K562 (cell line): ENCODE data around the gene GLB1L2. TPM values are rescaled to one million over a fixed set of nuclear protein-coding genes. Genes with fewer than 3 reads are reported as not detected.
A peak's percentile ranks its signal among the peaks of the same experiment; 100 is the strongest.

Source experiments
- ATAC-seq: fragments of 200-7000 bp; cut with Tn5 transposase; 3 replicates; pipeline ENCODE4 v1.9.1; 2020; ENCODE audit warnings: moderate library complexity
- BruUV-seq: library from RNA; stranded (reverse); fragments of 400-500 nt; replicated peaks from 2 replicates; lab custom pipeline; 2021; lab: Mats Ljungman, UMichigan
- CTCF ChIA-PET: fragments of 300-600 bp; formaldehyde crosslinking; extraction: SDS; loops from one replicate; lab custom pipeline; 2021; ENCODE audit warnings: low intra/inter-chr PET ratio; lab: Yijun Ruan, JAX
- POLR2A ChIA-PET: fragments of 300-600, 350-650 bp; sonication (Branson Sonifier 250); formaldehyde crosslinking; extraction: SDS; loops from one replicate; lab custom pipeline; 2021; ENCODE audit warnings: antibody characterized with exemption, inconsistent platforms; lab: Yijun Ruan, JAX
- DNase-seq, 4 experiments: peaks; one replicate each; pipeline versions ENCODE4 v3.0.0 to v3.0.0-alpha.2; 2011 to 2018; ENCODE audit warnings: low spot score in 3 of 4, mixed read lengths in 3 of 4; ENCODE audit errors: extremely low read depth in 1 of 4
- FAIRE-seq: peaks from 2 replicates; lab custom pipeline; 2011; peaks lifted over from hg19 to GRCh38; lab: Jason Lieb, UNC
- H2AFZ ChIP-seq: 2 replicates; pipeline ENCODE4 v1.6.0; 2011; ENCODE audit warnings: low read depth, low read length, control low read depth, inconsistent platforms
- H3K27ac ChIP-seq: fragments of 200-600 bp; 3 replicates; pipeline ENCODE4 v1.8.0; 2011; ENCODE audit warnings: low read depth, mild to moderate bottlenecking, control low read depth, inconsistent platforms, low read length, moderate library complexity, mixed read lengths; ENCODE audit errors: extremely low read depth
- H3K27me3 ChIP-seq, 2 experiments: fragments of 300-600 bp in 1 of 2; 2 replicates in 1 of 2; 3 replicates in 1 of 2; pipeline versions ENCODE4 v1.6.0 to v1.8.0; 2011; ENCODE audit warnings: inconsistent platforms in 2 of 2, low read length in 2 of 2, mild to moderate bottlenecking in 1 of 2, mixed read lengths in 1 of 2, moderate library complexity in 1 of 2; ENCODE audit not compliant: control insufficient read depth in 2 of 2, insufficient read depth in 2 of 2
- H3K36me3 ChIP-seq: fragments of 300-600 bp; 3 replicates; pipeline ENCODE4 v1.8.0; 2011; ENCODE audit warnings: mild to moderate bottlenecking, low read length, inconsistent platforms; ENCODE audit not compliant: control insufficient read depth, insufficient read depth
- H3K4me1 ChIP-seq, 2 experiments: fragments of 200-600 bp in 1 of 2; replicated peaks in 1 of 2; 2 replicates in 1 of 2; 3 replicates in 1 of 2; pipeline versions ENCODE4 v1.5.1 to v1.8.0; 2011; ENCODE audit warnings: inconsistent platforms in 2 of 2, low read length in 2 of 2, mild to moderate bottlenecking in 1 of 2, mixed read lengths in 1 of 2, moderate library complexity in 1 of 2; ENCODE audit not compliant: control insufficient read depth in 2 of 2, insufficient read depth in 2 of 2
- H3K4me2 ChIP-seq: 2 replicates; pipeline ENCODE4 v1.6.1; 2011; ENCODE audit warnings: low read length, control low read depth, inconsistent platforms, mixed read lengths; ENCODE audit not compliant: insufficient read depth
- H3K4me3 ChIP-seq: fragments of 200-600 bp; sonication (generic), shearing (Covaris generic); 2 replicates; pipeline ENCODE4 v1.5.1; 2016; ENCODE audit warnings: control low read depth, inconsistent platforms
- H3K79me2 ChIP-seq: fragments of 200-600 bp; 3 replicates; pipeline ENCODE4 v1.8.0; 2011; ENCODE audit warnings: low read length, inconsistent platforms; ENCODE audit not compliant: control insufficient read depth, insufficient read depth
- H3K9ac ChIP-seq, 2 experiments: 2 replicates each; pipeline versions ENCODE4 v1.6.0 to v1.6.1; 2011; ENCODE audit warnings: low read depth in 2 of 2, low read length in 2 of 2, control low read depth in 1 of 2, inconsistent platforms in 1 of 2, mild to moderate bottlenecking in 1 of 2, mixed read lengths in 1 of 2; ENCODE audit not compliant: insufficient read depth in 1 of 2
- H3K9me1 ChIP-seq: one replicate; pipeline ENCODE4 v1.6.0; 2011; ENCODE audit warnings: inconsistent platforms, mild to moderate bottlenecking, low read length, moderate library complexity; ENCODE audit not compliant: control insufficient read depth, insufficient read depth
- H3K9me3 ChIP-seq: replicated peaks from 2 replicates; pipeline ENCODE4 v1.5.1; 2011; ENCODE audit warnings: low read depth, low read length, inconsistent platforms; ENCODE audit not compliant: control insufficient read depth, insufficient read depth
- H4K20me1 ChIP-seq: replicated peaks from 2 replicates; pipeline ENCODE4 v1.6.1; 2011; ENCODE audit warnings: low read length, inconsistent platforms, mixed read lengths; ENCODE audit not compliant: control insufficient read depth, insufficient read depth
- CCNT2 ChIP-seq: IDR thresholded peaks from 2 replicates; pipeline ENCODE4 v1.6.1; 2011; ENCODE audit warnings: borderline replicate concordance, low read depth, mild to moderate bottlenecking, moderate library complexity, mixed read lengths, low read length; ENCODE audit not compliant: insufficient read length; ENCODE audit errors: extremely low read depth
- E2F5 ChIP-seq: sonication (generic); formaldehyde crosslinking; IDR thresholded peaks from 2 replicates; pipeline ENCODE4 v1.8.0; 2022; ENCODE audit warnings: mild to moderate bottlenecking, missing genetic modification reagents
- ERF ChIP-seq: fragments of 450-650 bp; formaldehyde crosslinking; IDR thresholded peaks from 2 replicates; pipeline ENCODE4 v1.4.0; 2020; ENCODE audit warnings: mild to moderate bottlenecking, mixed read lengths
- HEY1 ChIP-seq: fragments of 250-450 bp; sonication (Bioruptor Pico); IDR thresholded peaks from 2 replicates; pipeline ENCODE4 v1.5.0; 2020; ENCODE audit warnings: mild to moderate bottlenecking, moderate library complexity, borderline replicate concordance
- KDM5B ChIP-seq: fragments of 200-600 bp; sonication (generic); IDR thresholded peaks from 2 replicates; pipeline ENCODE4 v1.6.1; 2012; ENCODE audit warnings: low read depth, mild to moderate bottlenecking, moderate library complexity, low read length, control low read depth, inconsistent platforms; ENCODE audit not compliant: insufficient replicate concordance
- KLF6 ChIP-seq: fragments of 250-450 bp; sonication (Bioruptor Pico); IDR thresholded peaks from 2 replicates; pipeline ENCODE4 v1.4.0; 2020; ENCODE audit warnings: mild to moderate bottlenecking, moderate library complexity, borderline replicate concordance
- MEF2D ChIP-seq: conservative IDR thresholded peaks from 2 replicates; pipeline ENCODE4 v1.6.1; 2016; ENCODE audit warnings: low read depth, missing genetic modification characterization, missing compliant biosample characterization
- NCOA2 ChIP-seq, 2 experiments: fragments of 450-650 bp; IDR thresholded peaks; 2 replicates each; pipeline ENCODE4 v1.6.1; 2018; ENCODE audit warnings: mild to moderate bottlenecking in 2 of 2, moderate library complexity in 1 of 2; ENCODE audit not compliant: partially characterized antibody in 2 of 2
- PCBP1 ChIP-seq: fragments of 200-400 bp; formaldehyde crosslinking; IDR thresholded peaks from 2 replicates; pipeline ENCODE4 v1.6.1; 2018; ENCODE audit warnings: mild to moderate bottlenecking, low read depth, low read length; ENCODE audit not compliant: poor library complexity, severe bottlenecking
- RB1 ChIP-seq: fragments of 450-650 bp; IDR thresholded peaks from 2 replicates; pipeline ENCODE4 v1.6.1; 2017; ENCODE audit warnings: low read depth, mild to moderate bottlenecking
- ZFPM2 ChIP-seq: fragments of 250-450 bp; sonication (Bioruptor Pico); IDR thresholded peaks from 2 replicates; pipeline ENCODE4 v1.5.1; 2022; ENCODE audit warnings: mild to moderate bottlenecking
- ZNF175 ChIP-seq: fragments of 200-800 bp; sonication (Bioruptor generic); IDR thresholded peaks from 2 replicates; pipeline ENCODE4 v1.6.1; 2016; ENCODE audit warnings: low read depth, mild to moderate bottlenecking, missing genetic modification characterization, missing compliant biosample characterization
- ZNF280A ChIP-seq: fragments of 450-650 bp; IDR thresholded peaks from 2 replicates; pipeline ENCODE4 v1.6.1; 2018; ENCODE audit warnings: mild to moderate bottlenecking, low read depth; ENCODE audit not compliant: partially characterized antibody
- ZNF3 ChIP-seq: fragments of 250-450 bp; sonication (Bioruptor Pico); IDR thresholded peaks from 2 replicates; pipeline ENCODE4 v1.5.0; 2021; ENCODE audit warnings: mild to moderate bottlenecking, moderate library complexity
- ZNF511 ChIP-seq: sonication (generic); formaldehyde crosslinking; IDR thresholded peaks from 2 replicates; pipeline ENCODE4 v1.8.0; 2022; ENCODE audit warnings: mild to moderate bottlenecking, missing genetic modification reagents
- ZSCAN32 ChIP-seq: fragments of 450-650 bp; formaldehyde crosslinking; IDR thresholded peaks from 2 replicates; pipeline ENCODE4 v1.4.0; 2020; ENCODE audit warnings: mild to moderate bottlenecking, moderate library complexity
- WGBS: fragments of 100-300 bp; shearing (Covaris generic); methylation state at CpG from one replicate; pipeline ENCODE4 v1.1.6; 2016; ENCODE audit warnings: low coverage, mixed read lengths; ENCODE audit not compliant: insufficient coverage; ENCODE audit errors: missing lambda C conversion rate; 5-methylcytosine and 5-hydroxymethylcytosine counted together
- in situ Hi-C: fragments of 300-500 bp; cut with MboI; formaldehyde crosslinking; loops from 4 replicates; pipeline ENCODE4 v1.15.0; 2018; ENCODE audit warnings: inconsistent platforms, mixed read lengths
- intact Hi-C: fragments of 100-400 bp; cut with micrococcal nuclease; formaldehyde crosslinking; loops from 2 replicates; pipeline ENCODE4 v1.14.2; 2022
- polyA plus RNA-seq, 8 experiments: library from polyadenylated mRNA; depleted of rRNA in 4 of 8; stranded (reverse) in 5 of 8; unstranded in 3 of 8; fragments of >200 nt; fragmentation: Nextera tagmentation in 2 of 8; fragmentation: Illumina TruSeq in 1 of 8; extraction: Ambion mirVana in 2 of 8; extraction: Trizol in 1 of 8; gene quantifications; 2 replicates each; pipeline versions ENCODE4 v1.2.1 to v1.2.3, GENCODE V29; 2011 to 2014; ENCODE audit warnings: inconsistent platforms in 1 of 8, missing spikeins in 1 of 8
- total RNA-seq, 7 experiments: library from RNA; depleted of rRNA in 6 of 7; stranded (reverse); fragments of >200 nt in 6 of 7; fragmentation: Illumina TruSeq in 2 of 7; extraction: Trizol in 2 of 7; gene quantifications; 2 replicates each; pipeline versions ENCODE4 v1.2.1 to v1.2.3, GENCODE V29; 2011 to 2021; ENCODE audit warnings: low replicate concordance in 1 of 7

GLB1L2 gene
- total and polyA plus RNA-seq, 9 of the 15 experiments (the other 6 are each of a cell fraction or from before 2014, with no cell fraction given): 0.84 to 21.4 (median 13.8) TPM

DNA sequence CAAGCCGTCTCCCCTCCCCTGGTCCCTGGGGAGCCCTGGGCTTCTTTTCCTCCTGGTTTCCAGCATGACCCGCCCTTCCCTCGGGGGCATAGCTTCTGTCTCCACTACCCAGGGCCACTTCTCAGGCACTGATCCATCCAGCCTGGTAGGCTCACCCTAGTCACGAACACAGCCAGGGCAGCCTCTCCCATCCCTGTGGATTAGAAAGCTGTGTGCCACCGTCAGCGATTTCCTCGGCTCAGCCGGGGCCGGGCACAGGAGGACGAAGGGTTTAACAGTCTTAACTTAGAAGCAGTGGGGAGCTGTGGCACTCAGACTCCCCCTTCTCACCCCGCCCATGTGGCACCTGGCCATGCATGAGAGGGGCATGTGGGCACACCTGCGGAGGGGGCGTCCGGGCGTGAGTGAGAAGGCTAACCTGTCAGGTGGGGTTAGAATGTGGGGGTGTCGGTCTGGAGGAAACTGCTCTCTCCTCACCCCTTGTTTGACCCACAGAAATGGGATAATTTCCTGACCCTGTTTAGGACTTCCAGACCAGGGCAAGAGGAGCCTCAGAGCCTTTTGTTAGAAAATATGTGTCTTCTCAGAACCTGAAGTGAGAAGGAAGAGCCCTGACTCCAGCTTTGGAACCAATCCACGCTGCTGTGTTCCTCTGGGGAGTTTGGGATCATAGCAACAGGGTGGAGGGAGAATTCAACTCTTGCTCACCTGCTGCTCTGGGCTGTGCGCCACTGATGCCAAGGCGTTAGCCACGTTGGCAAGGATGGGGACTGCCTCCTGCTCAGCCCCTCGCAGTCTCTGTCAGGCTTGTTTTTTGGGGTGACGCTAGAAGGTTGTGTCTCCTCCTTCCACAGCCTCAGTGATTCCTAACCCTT is 14.6 kb downstream of the GLB1L2 start:
- no peak for FAIRE-seq
- DNase-seq: no peak
- intact Hi-C loops (no loop called here), in situ Hi-C loops (no loop called here)
- POLR2A ChIA-PET: no interaction called here
- Histone ChIP-seq H2AFZ (no peak overlapping the region), H3K9me3 (no peaks in the 10 kb centered on the region), H3K79me2 (no peaks in the 10 kb centered on the region), H4K20me1 (no peaks in the 10 kb centered on the region), H3K36me3 (no peaks in the 10 kb centered on the region), H3K27me3 (no peaks in the 10 kb centered on the region), H3K4me3 (no peak overlapping the region), H3K4me1 (no peaks in the 10 kb centered on the region; a peak in 1 of 5 replicates), H3K4me2 (no peak overlapping the region), H3K9ac (peak overlapping the region in 1 of 2 experiments; percentile 35; a peak in 2 of 4 replicates), H3K27ac (no peak overlapping the region), H3K9me1 (no peaks in the 10 kb centered on the region)
- CTCF ChIA-PET: no interaction called here
- ATAC-seq: no peak
- WGBS: 62% methylated on average over 13 of the region's 22 CpGs
- no TSS peak for BruUV-seq
- TF ChIP-seq ZNF3 (CRISPR knock-in tag) (no peak), HEY1 (CRISPR knock-in tag) (no peak), KDM5B (no peak), ZNF175 (CRISPR knock-in tag) (no peak), ZNF280A (no peak), KLF6 (CRISPR knock-in tag) (no peak), CCNT2 (no peak), ZSCAN32 (CRISPR knock-in tag) (no peak), ZNF511 (CRISPR knock-in tag) (no peak), NCOA2 (IDR thresholded peaks at IDR 0.05; ENCODE audit: partially characterized antibody in 2 of 2) (no peak), ERF (CRISPR knock-in tag) (no peak), E2F5 (CRISPR knock-in tag) (no peak), PCBP1 (no peak), MEF2D (tag) (no peak), RB1 (no peak), ZFPM2 (CRISPR knock-in tag) (no peak)
